ENCODE measurements around the gene PSMB2. TPM values are rescaled to one million over a fixed set of nuclear protein-coding genes. Genes with fewer than 3 reads are reported as not detected.
A peak's percentile ranks its signal among the peaks of the same experiment; 100 is the strongest.

PSMB2 gene
- total RNA-seq, 1 experiment from 2014 or later, result 82.6 TPM

DNA sequence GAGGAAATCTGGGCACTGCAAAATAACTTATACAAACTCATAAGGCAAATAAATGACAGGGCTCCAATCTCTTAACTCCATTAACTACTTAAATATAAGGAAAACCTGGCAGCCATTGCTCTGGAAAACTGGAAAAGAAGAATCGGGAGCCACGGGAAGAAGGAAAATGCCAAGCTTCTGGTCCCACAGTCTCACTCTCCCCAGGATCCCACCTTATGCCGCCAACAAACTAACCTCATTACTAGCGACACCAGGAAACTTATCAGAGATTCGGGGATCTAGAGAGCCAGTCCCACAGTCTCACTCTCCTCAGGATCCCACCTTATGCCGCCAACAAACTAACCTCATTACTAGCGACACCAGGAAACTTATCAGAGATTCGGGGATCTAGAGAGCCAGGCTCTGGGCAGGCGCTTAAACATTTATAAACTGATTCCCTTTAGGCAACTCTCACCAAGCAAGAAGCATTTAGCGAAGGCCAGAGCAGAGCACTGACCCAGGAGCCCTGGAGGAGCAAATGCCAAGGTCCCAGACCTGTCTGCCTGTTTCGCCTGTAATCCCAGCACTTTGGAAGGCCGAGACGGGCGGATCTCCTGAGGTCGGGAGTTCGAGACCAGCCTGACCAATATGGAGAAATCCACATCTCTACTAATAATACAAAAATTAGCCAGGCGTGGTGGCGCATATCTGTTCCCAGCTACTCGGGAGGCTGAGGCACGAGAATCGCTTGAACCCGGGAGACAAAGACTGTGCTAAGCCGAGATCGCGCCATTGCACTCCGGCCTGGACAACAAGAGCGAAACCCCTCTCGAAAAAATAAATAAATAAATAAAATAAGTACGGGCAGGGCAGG is 720 bp downstream of the PSMB2 start:
- TF ChIP-seq, protein P1, sequence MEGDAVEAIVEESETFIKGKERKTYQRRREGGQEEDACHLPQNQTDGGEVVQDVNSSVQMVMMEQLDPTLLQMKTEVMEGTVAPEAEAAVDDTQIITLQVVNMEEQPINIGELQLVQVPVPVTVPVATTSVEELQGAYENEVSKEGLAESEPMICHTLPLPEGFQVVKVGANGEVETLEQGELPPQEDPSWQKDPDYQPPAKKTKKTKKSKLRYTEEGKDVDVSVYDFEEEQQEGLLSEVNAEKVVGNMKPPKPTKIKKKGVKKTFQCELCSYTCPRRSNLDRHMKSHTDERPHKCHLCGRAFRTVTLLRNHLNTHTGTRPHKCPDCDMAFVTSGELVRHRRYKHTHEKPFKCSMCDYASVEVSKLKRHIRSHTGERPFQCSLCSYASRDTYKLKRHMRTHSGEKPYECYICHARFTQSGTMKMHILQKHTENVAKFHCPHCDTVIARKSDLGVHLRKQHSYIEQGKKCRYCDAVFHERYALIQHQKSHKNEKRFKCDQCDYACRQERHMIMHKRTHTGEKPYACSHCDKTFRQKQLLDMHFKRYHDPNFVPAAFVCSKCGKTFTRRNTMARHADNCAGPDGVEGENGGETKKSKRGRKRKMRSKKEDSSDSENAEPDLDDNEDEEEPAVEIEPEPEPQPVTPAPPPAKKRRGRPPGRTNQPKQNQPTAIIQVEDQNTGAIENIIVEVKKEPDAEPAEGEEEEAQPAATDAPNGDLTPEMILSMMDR (IDR thresholded peaks at IDR 0.05; ENCODE audit: unreplicated experiment), result no peak
- POLR2A ChIA-PET, result interaction anchor here (0.7 to 2.1 kb wide), 8 partner anchors 9 to 393 kb away, joined by 3 to 7 read pairs (median 4); partner anchors contain the start of genes C1orf216, KIAA0319L and NCDN
- Mint-ChIP-seq H3K4me1 (ENCODE audit: insufficient read depth, unreplicated experiment) (peaks cover 12% of the 10 kb centered on the region), H3K4me3 (ENCODE audit: unreplicated experiment) (peak overlapping the region; percentile 99), H3K36me3 (ENCODE audit: insufficient read depth, unreplicated experiment) (peaks cover 36% of the 10 kb centered on the region), H3K9me3 (ENCODE audit: unreplicated experiment) (no peaks in the 10 kb centered on the region), H3K27ac (ENCODE audit: low read depth, unreplicated experiment) (peak overlapping the region; percentile 100), H3K27me3 (ENCODE audit: insufficient read depth, unreplicated experiment) (peaks cover 4% of the 10 kb centered on the region)
- intact Hi-C loops (cut with micrococcal nuclease), result loop anchor here (2.0 to 5.0 kb wide), 2 partner anchors 73 to 78 kb away; partner anchors contain the start of gene C1orf216
- CTCF ChIA-PET, result interaction anchor here (0.7 to 1.0 kb wide), 4 partner anchors 9 to 86 kb away, joined by 3 to 4 read pairs (median 4); no protein-coding TSS in a partner anchor
- TSS peak; percentile 36 for BruUV-seq (replicated peaks)
- peak; percentile 6 for DNase-seq (ENCODE audit: unreplicated experiment)

DNA sequence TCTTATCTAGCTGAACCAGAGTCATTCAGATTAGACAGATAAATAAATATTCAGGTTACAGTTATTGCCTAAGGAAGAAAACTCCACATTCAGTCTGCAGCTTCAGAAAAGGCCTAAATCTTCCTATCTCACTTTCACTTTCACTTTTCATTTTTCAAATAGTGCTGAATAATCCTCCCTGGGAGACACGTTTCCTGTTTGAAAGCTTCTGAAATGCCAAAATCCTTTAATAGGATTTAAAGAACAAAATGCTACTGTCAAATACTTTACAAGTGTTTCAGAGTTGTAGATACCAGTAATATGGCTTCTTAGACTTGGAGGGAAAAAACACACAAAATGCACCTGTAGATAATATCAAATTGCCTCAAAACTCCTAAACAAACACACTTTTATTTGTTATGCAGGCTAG is 3.9 kb downstream of the PSMB2 start:
- H3K4me1 Mint-ChIP-seq (ENCODE audit: insufficient read depth, unreplicated experiment), result peaks cover 12% of the 10 kb centered on the region
- H3K4me3 Mint-ChIP-seq (ENCODE audit: unreplicated experiment), result peak overlapping the region; percentile 69
- DNase-seq (ENCODE audit: unreplicated experiment), result peak; percentile 52
- peak overlapping the region; percentile 84 for H3K27ac Mint-ChIP-seq (ENCODE audit: low read depth, unreplicated experiment)
- no peaks in the 10 kb centered on the region for H3K9me3 Mint-ChIP-seq (ENCODE audit: unreplicated experiment)
- H3K36me3 Mint-ChIP-seq (ENCODE audit: insufficient read depth, unreplicated experiment), result peaks cover 63% of the 10 kb centered on the region
- TF ChIP-seq, protein P1 (IDR thresholded peaks at IDR 0.05; ENCODE audit: unreplicated experiment), result no peak
- intact Hi-C loops (cut with micrococcal nuclease), result loop anchor here (5.0 kb wide), 1 partner anchor 185 kb away; no protein-coding TSS in a partner anchor
- H3K27me3 Mint-ChIP-seq (ENCODE audit: insufficient read depth, unreplicated experiment), result no peaks in the 10 kb centered on the region
- ChIA-PET POLR2A (interaction anchor here (0.6 to 3.1 kb wide), 17 partner anchors 9 to 607 kb away, joined by 3 to 20 read pairs (median 5); partner anchors contain the start of genes C1orf216, CLSPN, KIAA0319L and ZMYM6), CTCF (interaction anchor here (0.5 to 1.5 kb wide), 7 partner anchors 65 to 183 kb away, joined by 3 to 6 read pairs (median 4); no protein-coding TSS in a partner anchor)
- BruUV-seq (replicated peaks), result no TSS peak

GRCh38 chr1:35633547-35633946 is 7.8 kb downstream of the PSMB2 start:
- Mint-ChIP-seq H3K27me3 (ENCODE audit: insufficient read depth, unreplicated experiment) (no peaks in the 10 kb centered on the region), H3K36me3 (ENCODE audit: insufficient read depth, unreplicated experiment) (peaks cover 76% of the 10 kb centered on the region), H3K9me3 (ENCODE audit: unreplicated experiment) (no peaks in the 10 kb centered on the region), H3K4me1 (ENCODE audit: insufficient read depth, unreplicated experiment) (peaks cover 10% of the 10 kb centered on the region), H3K27ac (ENCODE audit: low read depth, unreplicated experiment) (no peak overlapping the region), H3K4me3 (ENCODE audit: unreplicated experiment) (no peak overlapping the region)
- POLR2A ChIA-PET, result interaction anchor here (0.9 to 1.3 kb wide), 2 partner anchors 33 to 85 kb away, joined by 3 to 5 read pairs; partner anchors contain the start of gene C1orf216
- TF ChIP-seq, protein P1 (IDR thresholded peaks at IDR 0.05; ENCODE audit: unreplicated experiment), result no peak
- no peak for DNase-seq (ENCODE audit: unreplicated experiment)
- CTCF ChIA-PET, result interaction anchor here (0.6 to 1.2 kb wide), 3 partner anchors 9 to 65 kb away, joined by 3 to 5 read pairs (median 3); no protein-coding TSS in a partner anchor
- no TSS peak for BruUV-seq (replicated peaks)
- intact Hi-C loops (cut with micrococcal nuclease), result no loop called here

DNA sequence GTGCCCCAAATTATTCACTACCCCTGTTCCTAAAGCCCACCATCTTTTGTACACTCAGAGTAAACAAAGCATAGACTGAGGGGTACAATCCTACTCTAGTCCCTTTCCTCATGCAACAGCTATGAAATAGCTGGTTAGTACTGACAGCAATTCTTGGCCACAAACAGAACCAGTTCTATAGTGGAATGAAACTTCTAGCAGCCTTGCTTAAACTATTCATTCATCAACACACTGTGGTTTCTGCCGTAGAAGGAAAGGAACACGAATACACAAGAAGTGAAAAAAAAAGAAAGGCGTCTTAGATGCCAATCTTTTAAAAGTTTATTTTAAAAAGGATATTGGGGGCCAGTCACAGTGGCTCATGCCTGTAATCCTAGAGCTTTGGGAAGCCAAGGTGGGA is 9.9 kb downstream of the PSMB2 start:
- no peak overlapping the region for H3K27ac Mint-ChIP-seq (ENCODE audit: low read depth, unreplicated experiment)
- ChIA-PET POLR2A (interaction anchor here (1.1 kb wide), 1 partner anchor 9 kb away, joined by 4 read pairs; no protein-coding TSS in a partner anchor), CTCF (interaction anchor here (0.6 to 1.1 kb wide), 2 partner anchors 9 to 95 kb away, joined by 3 to 4 read pairs; no protein-coding TSS in a partner anchor)
- BruUV-seq (replicated peaks), result no TSS peak
- H3K9me3 Mint-ChIP-seq (ENCODE audit: unreplicated experiment), result no peaks in the 10 kb centered on the region
- H3K36me3 Mint-ChIP-seq (ENCODE audit: insufficient read depth, unreplicated experiment), result peaks cover 87% of the 10 kb centered on the region
- H3K4me1 Mint-ChIP-seq (ENCODE audit: insufficient read depth, unreplicated experiment), result peaks cover 6% of the 10 kb centered on the region
- TF ChIP-seq, protein P1 (IDR thresholded peaks at IDR 0.05; ENCODE audit: unreplicated experiment), result no peak
- no peaks in the 10 kb centered on the region for H3K27me3 Mint-ChIP-seq (ENCODE audit: insufficient read depth, unreplicated experiment)
- DNase-seq (ENCODE audit: unreplicated experiment), result no peak
- H3K4me3 Mint-ChIP-seq (ENCODE audit: unreplicated experiment), result no peak overlapping the region
- intact Hi-C loops (cut with micrococcal nuclease), result no loop called here
